MM.1S (cell line): ENCODE data around the gene MR1.

ENCODE experiments used
- DNase-seq: peaks from one replicate; pipeline ENCODE4 v3.0.0-alpha.2; 2015
- H2AFZ ChIP-seq: fragments of 300-600 bp; sonication (generic); 2 replicates; pipeline ENCODE4 v1.6.0; 2016; ENCODE audit warnings: antibody characterized with exemption, low read length
- H3F3A ChIP-seq: fragments of 300-600 bp; sonication (generic); 2 replicates; pipeline ENCODE4 v1.6.1; 2016; ENCODE audit warnings: mild to moderate bottlenecking, antibody characterized with exemption, low read length, moderate library complexity, mixed read lengths; ENCODE audit not compliant: insufficient read depth
- H3K27ac ChIP-seq: fragments of 300-600 bp; sonication (generic); 2 replicates; pipeline ENCODE4 v1.5.1; 2016; ENCODE audit warnings: mild to moderate bottlenecking, low read length
- H3K27me3 ChIP-seq: fragments of 300-600 bp; sonication (generic); replicated peaks from 2 replicates; pipeline ENCODE4 v1.6.0; 2016; ENCODE audit warnings: low read length; ENCODE audit not compliant: insufficient read depth
- H3K36me3 ChIP-seq: fragments of 300-600 bp; sonication (generic); replicated peaks from 2 replicates; pipeline ENCODE4 v1.6.1; 2016; ENCODE audit warnings: mild to moderate bottlenecking, low read length, mixed read lengths; ENCODE audit not compliant: insufficient read depth
- H3K4me1 ChIP-seq: fragments of 300-600 bp; sonication (generic); 2 replicates; pipeline ENCODE4 v1.6.1; 2016; ENCODE audit warnings: low read length, mixed read lengths
- H3K4me2 ChIP-seq: fragments of 300-600 bp; sonication (generic); 2 replicates; pipeline ENCODE4 v1.6.0; 2016; ENCODE audit warnings: low read depth, low read length
- H3K4me3 ChIP-seq: fragments of 300-600 bp; sonication (generic); 2 replicates; pipeline ENCODE4 v1.5.1; 2016; ENCODE audit warnings: low read length, mixed read lengths
- H3K79me2 ChIP-seq: fragments of 300-600 bp; sonication (generic); 2 replicates; pipeline ENCODE4 v1.6.1; 2016; ENCODE audit warnings: mixed run types, low read length, mixed read lengths
- H3K9ac ChIP-seq: fragments of 300-600 bp; sonication (generic); 2 replicates; pipeline ENCODE4 v1.6.1; 2016; ENCODE audit warnings: low read length, mixed read lengths
- H3K9me2 ChIP-seq: fragments of 300-600 bp; sonication (generic); replicated peaks from 2 replicates; pipeline ENCODE4 v1.6.1; 2016; ENCODE audit warnings: mild to moderate bottlenecking, low read length, mixed read lengths; ENCODE audit not compliant: insufficient read depth
- H3K9me3 ChIP-seq: fragments of 300-600 bp; sonication (generic); replicated peaks from 2 replicates; pipeline ENCODE4 v1.6.1; 2016; ENCODE audit warnings: mild to moderate bottlenecking, low read length, mixed read lengths; ENCODE audit not compliant: insufficient read depth
- H4K20me1 ChIP-seq: fragments of 300-600 bp; sonication (generic); 2 replicates; pipeline ENCODE4 v1.6.1; 2016; ENCODE audit warnings: mild to moderate bottlenecking, low read length, moderate library complexity, mixed read lengths; ENCODE audit not compliant: insufficient read depth
- CTCF ChIP-seq: fragments of 300-600 bp; sonication (generic); IDR thresholded peaks from 2 replicates; pipeline ENCODE4 v1.5.1; 2016; ENCODE audit warnings: antibody characterized with exemption, low read length, mixed read lengths
- EZH2 ChIP-seq: fragments of 300-600 bp; sonication (generic); optimal IDR thresholded peaks from 2 replicates; pipeline ENCODE3; 2017; ENCODE audit warnings: low read depth, mild to moderate bottlenecking, antibody characterized with exemption, low read length, mixed read lengths
- EZH2phosphoT487 ChIP-seq: fragments of 300-600 bp; sonication (generic); IDR thresholded peaks from 2 replicates; pipeline ENCODE4 v1.6.1; 2018; ENCODE audit warnings: antibody characterized with exemption, low read length

Gene MR1

GRCh38 chr1:181075766-181076350, 42.1 kb downstream of the MR1 start:
- DNase-seq = no peak
- no peaks in the 10 kb centered on the region for H4K20me1 ChIP-seq
- no peaks in the 10 kb centered on the region for H3K36me3 ChIP-seq
- no peak overlapping the region for H2AFZ ChIP-seq
- H3K4me1 ChIP-seq = no peaks in the 10 kb centered on the region
- H3K9ac ChIP-seq = no peak overlapping the region
- no peak overlapping the region for H3K27ac ChIP-seq
- no peaks in the 10 kb centered on the region for H3K27me3 ChIP-seq
- H3K4me2 ChIP-seq = no peak overlapping the region
- no peaks in the 10 kb centered on the region for H3F3A ChIP-seq
- H3K4me3 ChIP-seq = no peak overlapping the region
- H3K9me2 ChIP-seq = no peaks in the 10 kb centered on the region
- no peaks in the 10 kb centered on the region for H3K79me2 ChIP-seq
- no peak for TF ChIP-seq EZH2
- no peaks in the 10 kb centered on the region for H3K9me3 ChIP-seq

DNA sequence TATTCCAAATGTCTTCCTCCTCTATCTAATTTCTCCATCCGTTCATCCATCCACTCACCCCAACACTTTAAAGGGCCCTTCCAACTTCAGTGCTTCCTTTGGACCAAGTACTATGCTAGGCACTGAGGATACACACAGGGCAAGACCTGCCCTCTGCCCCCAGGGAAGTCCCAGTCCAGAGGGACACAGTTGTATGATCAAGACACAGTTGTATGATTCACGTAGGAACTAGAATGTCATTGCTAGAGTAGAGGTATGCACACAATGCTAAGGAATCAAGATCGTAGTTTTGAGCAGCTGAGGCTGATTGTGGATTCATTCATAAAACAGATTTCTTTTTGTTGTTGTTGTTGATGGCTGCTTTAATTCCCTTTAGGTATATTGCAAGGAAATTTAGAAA, 43.1 kb downstream of the MR1 start:
- H3K36me3 ChIP-seq = no peaks in the 10 kb centered on the region
- H3K4me3 ChIP-seq = no peak overlapping the region
- H2AFZ ChIP-seq = no peak overlapping the region
- H3K27ac ChIP-seq = no peak overlapping the region
- H3F3A ChIP-seq = no peaks in the 10 kb centered on the region
- no peak overlapping the region for H3K4me2 ChIP-seq
- TF ChIP-seq EZH2phosphoT487 (no peak), EZH2 (no peak), CTCF (no peak)
- no peaks in the 10 kb centered on the region for H3K79me2 ChIP-seq
- no peaks in the 10 kb centered on the region for H3K4me1 ChIP-seq
- H3K9me2 ChIP-seq = no peaks in the 10 kb centered on the region
- no peak overlapping the region for H3K9ac ChIP-seq
- H4K20me1 ChIP-seq = no peaks in the 10 kb centered on the region
- H3K9me3 ChIP-seq = no peaks in the 10 kb centered on the region
- H3K27me3 ChIP-seq = no peaks in the 10 kb centered on the region
- DNase-seq = no peak

GRCh38 chr1:181077576-181078242, 43.9 kb downstream of the MR1 start:
- TF ChIP-seq EZH2 = no peak
- no peak for TF ChIP-seq CTCF
- TF ChIP-seq EZH2phosphoT487 = no peak
- Histone ChIP-seq H4K20me1 (no peaks in the 10 kb centered on the region), H3K27me3 (no peaks in the 10 kb centered on the region), H3K4me1 (no peaks in the 10 kb centered on the region), H3K9me3 (no peaks in the 10 kb centered on the region), H3K4me3 (no peak overlapping the region), H3F3A (no peaks in the 10 kb centered on the region), H2AFZ (no peak overlapping the region), H3K36me3 (no peaks in the 10 kb centered on the region), H3K4me2 (no peak overlapping the region), H3K27ac (no peak overlapping the region), H3K9me2 (no peaks in the 10 kb centered on the region), H3K79me2 (no peaks in the 10 kb centered on the region), H3K9ac (no peak overlapping the region)
- DNase-seq = no peak

DNA sequence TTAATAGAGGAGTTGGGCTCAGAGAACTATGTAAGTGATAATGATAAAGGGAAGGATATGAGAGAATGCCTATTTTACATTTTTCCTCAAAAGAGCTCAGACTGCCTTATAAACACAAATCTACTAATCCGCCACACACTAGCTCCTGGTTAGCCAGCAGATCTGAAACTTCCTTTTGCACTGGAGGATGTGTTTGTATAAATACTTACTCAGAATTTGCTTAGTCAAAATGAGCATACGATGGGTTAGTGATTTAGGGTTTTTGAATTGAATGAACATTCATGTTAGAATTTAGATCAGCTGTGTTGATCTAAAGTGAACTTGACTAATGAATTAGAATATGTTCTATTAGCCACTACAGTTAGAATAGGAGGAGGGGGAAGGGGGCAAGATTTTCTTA, 45.6 kb downstream of the MR1 start:
- H3K9me2 ChIP-seq = no peaks in the 10 kb centered on the region
- H3K4me2 ChIP-seq = no peak overlapping the region
- no peak overlapping the region for H3K27ac ChIP-seq
- H3K36me3 ChIP-seq = no peaks in the 10 kb centered on the region
- H4K20me1 ChIP-seq = no peaks in the 10 kb centered on the region
- no peak overlapping the region for H3K4me3 ChIP-seq
- no peak for DNase-seq
- H3F3A ChIP-seq = no peaks in the 10 kb centered on the region
- H3K79me2 ChIP-seq = no peaks in the 10 kb centered on the region
- H2AFZ ChIP-seq = no peak overlapping the region
- H3K9ac ChIP-seq = no peak overlapping the region
- no peaks in the 10 kb centered on the region for H3K9me3 ChIP-seq
- no peaks in the 10 kb centered on the region for H3K4me1 ChIP-seq
- no peak for TF ChIP-seq CTCF
- TF ChIP-seq EZH2 = no peak
- no peak for TF ChIP-seq EZH2phosphoT487
- H3K27me3 ChIP-seq = no peaks in the 10 kb centered on the region
